ENCODE data around the gene NCKAP5.

NCKAP5 gene

GRCh38 chr2:133158442-133158841 lies 409.8 kb downstream of the NCKAP5 start:
- Histone ChIP-seq H3K9me3 (ENCODE audit: control insufficient read depth in 2 of 2, low read length in 2 of 2) (no peaks in the 10 kb centered on the region), H3K27ac (ENCODE audit: low read length) (no peak overlapping the region), H3K4me1 (ENCODE audit: control insufficient read depth, insufficient read depth, low read length) (no peaks in the 10 kb centered on the region), H3K4me3 (ENCODE audit: low read length in 2 of 2) (no peak overlapping the region), H3K36me3 (ENCODE audit: control insufficient read depth in 2 of 2, insufficient read depth in 2 of 2, low read length in 2 of 2) (no peaks in the 10 kb centered on the region), H3K27me3 (ENCODE audit: control insufficient read depth in 1 of 2, insufficient read depth in 2 of 2, low read length in 2 of 2) (no peaks in the 10 kb centered on the region), H3K9ac (ENCODE audit: low read length in 2 of 2) (no peak overlapping the region)

GRCh38 chr2:133158024-133158423 lies 410.2 kb downstream of the NCKAP5 start:
- Histone ChIP-seq H3K36me3 (ENCODE audit: control insufficient read depth in 2 of 2, insufficient read depth in 2 of 2, low read length in 2 of 2) (no peaks in the 10 kb centered on the region), H3K4me3 (ENCODE audit: low read length in 2 of 2) (no peak overlapping the region), H3K27ac (ENCODE audit: low read length) (no peak overlapping the region), H3K4me1 (ENCODE audit: control insufficient read depth, insufficient read depth, low read length) (no peaks in the 10 kb centered on the region), H3K27me3 (ENCODE audit: control insufficient read depth in 1 of 2, insufficient read depth in 2 of 2, low read length in 2 of 2) (no peaks in the 10 kb centered on the region), H3K9me3 (ENCODE audit: control insufficient read depth in 2 of 2, low read length in 2 of 2) (no peaks in the 10 kb centered on the region), H3K9ac (ENCODE audit: low read length in 2 of 2) (no peak overlapping the region)

DNA sequence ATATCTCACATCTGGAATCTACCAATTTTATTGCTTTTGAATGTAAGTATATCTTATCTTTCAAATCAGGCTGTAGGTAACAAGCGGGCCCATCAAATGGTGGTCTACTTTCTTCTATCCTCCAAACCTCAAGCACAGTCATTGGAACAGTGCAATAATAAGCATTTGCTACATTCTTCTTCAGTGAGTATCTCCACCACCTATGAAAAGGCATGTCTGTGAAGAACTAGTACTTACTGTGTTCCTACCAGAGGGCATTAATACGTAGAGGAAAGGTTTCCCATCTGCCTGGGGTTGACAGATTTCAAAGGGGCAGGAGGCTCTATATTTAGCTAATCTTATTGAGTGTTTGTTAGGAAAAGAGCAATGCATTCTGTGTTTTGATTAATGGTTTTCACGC lies 411.1 kb downstream of the NCKAP5 start:
- Histone ChIP-seq H3K36me3 (ENCODE audit: control insufficient read depth in 2 of 2, insufficient read depth in 2 of 2, low read length in 2 of 2) (no peaks in the 10 kb centered on the region), H3K27me3 (ENCODE audit: control insufficient read depth in 1 of 2, insufficient read depth in 2 of 2, low read length in 2 of 2) (no peaks in the 10 kb centered on the region), H3K4me3 (ENCODE audit: low read length in 2 of 2) (no peak overlapping the region), H3K27ac (ENCODE audit: low read length) (no peak overlapping the region), H3K4me1 (ENCODE audit: control insufficient read depth, insufficient read depth, low read length) (no peaks in the 10 kb centered on the region), H3K9me3 (ENCODE audit: control insufficient read depth in 2 of 2, low read length in 2 of 2) (no peaks in the 10 kb centered on the region), H3K9ac (ENCODE audit: low read length in 2 of 2) (no peak overlapping the region)

DNA sequence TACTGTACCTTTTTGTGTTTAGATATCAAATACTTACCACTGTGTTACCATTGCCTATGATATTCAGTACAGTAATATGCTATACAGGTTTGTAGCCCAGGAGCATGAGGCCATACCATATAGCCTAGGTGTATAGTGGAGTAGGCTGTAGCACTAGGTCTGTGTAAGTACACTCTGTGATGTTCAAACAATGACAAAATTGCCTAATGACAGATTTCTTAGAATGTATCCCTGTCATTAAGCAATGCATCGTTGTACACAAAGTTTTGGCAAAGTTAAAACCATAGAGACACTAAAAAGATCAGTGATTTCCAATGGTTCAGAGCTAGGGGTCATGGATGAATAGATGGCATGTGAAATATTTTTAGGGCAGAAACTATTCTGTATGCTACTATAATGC lies 415.5 kb downstream of the NCKAP5 start:
- H3K9ac ChIP-seq (ENCODE audit: low read length in 2 of 2) = no peak overlapping the region
- H3K4me3 ChIP-seq (ENCODE audit: low read length in 2 of 2) = no peak overlapping the region
- no peaks in the 10 kb centered on the region for H3K36me3 ChIP-seq (ENCODE audit: control insufficient read depth in 2 of 2, insufficient read depth in 2 of 2, low read length in 2 of 2)
- H3K27ac ChIP-seq (ENCODE audit: low read length) = no peak overlapping the region
- peaks cover 0 to 3% of the 10 kb centered on the region in 2 donors for H3K9me3 ChIP-seq (ENCODE audit: control insufficient read depth in 2 of 2, low read length in 2 of 2)
- no peaks in the 10 kb centered on the region for H3K27me3 ChIP-seq (ENCODE audit: control insufficient read depth in 1 of 2, insufficient read depth in 2 of 2, low read length in 2 of 2)
- H3K4me1 ChIP-seq (ENCODE audit: control insufficient read depth, insufficient read depth, low read length) = no peaks in the 10 kb centered on the region

DNA sequence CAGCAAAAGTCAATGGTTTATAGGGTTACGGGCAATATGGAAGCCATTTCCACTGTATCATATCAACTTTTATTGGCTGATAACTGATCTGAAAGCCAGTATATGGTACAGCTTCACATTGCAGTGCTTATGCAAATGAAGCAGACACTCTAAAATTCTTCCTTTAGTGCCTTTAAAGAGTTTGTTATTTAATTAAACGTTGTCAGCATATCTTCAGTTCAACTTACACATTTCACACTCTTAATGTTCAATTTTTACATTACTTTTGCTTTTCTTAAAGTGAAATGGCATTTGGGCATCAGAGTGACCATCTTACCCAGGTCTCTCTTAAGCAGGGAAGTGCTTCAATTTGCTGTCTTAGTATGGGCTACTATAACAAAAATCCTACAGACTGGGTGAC lies 420.1 kb downstream of the NCKAP5 start:
- no peak overlapping the region for H3K4me3 ChIP-seq (ENCODE audit: low read length in 2 of 2)
- no peaks in the 10 kb centered on the region for H3K4me1 ChIP-seq (ENCODE audit: control insufficient read depth, insufficient read depth, low read length)
- H3K9ac ChIP-seq (ENCODE audit: low read length in 2 of 2) = no peak overlapping the region
- H3K36me3 ChIP-seq (ENCODE audit: control insufficient read depth in 2 of 2, insufficient read depth in 2 of 2, low read length in 2 of 2) = no peaks in the 10 kb centered on the region
- H3K9me3 ChIP-seq (ENCODE audit: control insufficient read depth in 2 of 2, low read length in 2 of 2) = peaks cover 0 to 3% of the 10 kb centered on the region in 2 donors
- H3K27me3 ChIP-seq (ENCODE audit: control insufficient read depth in 1 of 2, insufficient read depth in 2 of 2, low read length in 2 of 2) = no peaks in the 10 kb centered on the region
- H3K27ac ChIP-seq (ENCODE audit: low read length) = no peak overlapping the region

GRCh38 chr2:133146893-133147292 lies 421.4 kb downstream of the NCKAP5 start:
- Histone ChIP-seq H3K36me3 (ENCODE audit: control insufficient read depth in 2 of 2, insufficient read depth in 2 of 2, low read length in 2 of 2) (no peaks in the 10 kb centered on the region), H3K4me3 (ENCODE audit: low read length in 2 of 2) (no peak overlapping the region), H3K4me1 (ENCODE audit: control insufficient read depth, insufficient read depth, low read length) (no peaks in the 10 kb centered on the region), H3K9me3 (ENCODE audit: control insufficient read depth in 2 of 2, low read length in 2 of 2) (peaks cover 0 to 3% of the 10 kb centered on the region in 2 donors), H3K27me3 (ENCODE audit: control insufficient read depth in 1 of 2, insufficient read depth in 2 of 2, low read length in 2 of 2) (no peaks in the 10 kb centered on the region), H3K9ac (ENCODE audit: low read length in 2 of 2) (no peak overlapping the region), H3K27ac (ENCODE audit: low read length) (no peak overlapping the region)

DNA sequence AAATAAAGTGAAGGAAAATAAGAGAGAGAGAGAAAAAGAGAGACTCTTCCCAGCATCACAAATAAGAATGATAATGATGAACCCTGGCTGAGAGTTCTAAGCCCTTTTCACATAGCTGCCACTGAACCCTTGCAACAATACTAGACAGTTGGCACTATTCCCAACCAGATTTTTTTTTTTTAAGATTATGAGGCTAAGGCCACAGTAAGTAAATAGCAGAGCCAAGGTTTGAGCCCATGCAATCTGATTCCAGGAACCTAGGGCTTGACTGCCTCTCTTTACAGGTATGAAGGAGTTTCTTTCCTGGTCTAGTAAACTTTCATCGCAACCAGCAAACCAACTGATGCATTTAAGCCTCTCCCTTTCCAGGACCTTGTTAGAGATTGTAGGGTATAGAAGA lies 424.6 kb downstream of the NCKAP5 start:
- no peaks in the 10 kb centered on the region for H3K27me3 ChIP-seq (ENCODE audit: control insufficient read depth in 1 of 2, insufficient read depth in 2 of 2, low read length in 2 of 2)
- no peak overlapping the region for H3K4me3 ChIP-seq (ENCODE audit: low read length in 2 of 2)
- no peaks in the 10 kb centered on the region for H3K4me1 ChIP-seq (ENCODE audit: control insufficient read depth, insufficient read depth, low read length)
- H3K9ac ChIP-seq (ENCODE audit: low read length in 2 of 2) = no peak overlapping the region
- no peaks in the 10 kb centered on the region for H3K36me3 ChIP-seq (ENCODE audit: control insufficient read depth in 2 of 2, insufficient read depth in 2 of 2, low read length in 2 of 2)
- H3K9me3 ChIP-seq (ENCODE audit: control insufficient read depth in 2 of 2, low read length in 2 of 2) = no peaks in the 10 kb centered on the region
- H3K27ac ChIP-seq (ENCODE audit: low read length) = no peak overlapping the region

DNA sequence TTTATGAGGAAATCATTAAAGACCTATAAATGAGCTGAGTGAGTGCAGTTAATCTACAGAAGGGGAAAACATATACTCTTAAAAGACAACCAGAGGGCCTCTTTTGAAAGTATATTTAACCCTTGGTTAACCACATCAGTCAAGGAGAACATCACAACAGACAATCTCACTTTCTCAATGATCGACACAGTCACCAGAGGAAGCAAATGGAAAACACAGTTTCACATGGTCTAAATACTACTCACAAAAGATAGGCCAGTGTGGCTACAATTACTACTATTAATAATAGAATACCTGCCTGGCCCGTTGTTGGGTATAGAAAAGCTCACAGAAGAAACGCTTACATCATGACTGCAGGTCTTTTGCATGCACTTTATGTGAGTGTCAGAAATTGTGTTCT lies 426.2 kb downstream of the NCKAP5 start:
- no peaks in the 10 kb centered on the region for H3K4me1 ChIP-seq (ENCODE audit: control insufficient read depth, insufficient read depth, low read length)
- H3K4me3 ChIP-seq (ENCODE audit: low read length in 2 of 2) = no peak overlapping the region
- no peaks in the 10 kb centered on the region for H3K36me3 ChIP-seq (ENCODE audit: control insufficient read depth in 2 of 2, insufficient read depth in 2 of 2, low read length in 2 of 2)
- H3K9ac ChIP-seq (ENCODE audit: low read length in 2 of 2) = no peak overlapping the region
- no peaks in the 10 kb centered on the region for H3K9me3 ChIP-seq (ENCODE audit: control insufficient read depth in 2 of 2, low read length in 2 of 2)
- no peaks in the 10 kb centered on the region for H3K27me3 ChIP-seq (ENCODE audit: control insufficient read depth in 1 of 2, insufficient read depth in 2 of 2, low read length in 2 of 2)
- H3K27ac ChIP-seq (ENCODE audit: low read length) = no peak overlapping the region

DNA sequence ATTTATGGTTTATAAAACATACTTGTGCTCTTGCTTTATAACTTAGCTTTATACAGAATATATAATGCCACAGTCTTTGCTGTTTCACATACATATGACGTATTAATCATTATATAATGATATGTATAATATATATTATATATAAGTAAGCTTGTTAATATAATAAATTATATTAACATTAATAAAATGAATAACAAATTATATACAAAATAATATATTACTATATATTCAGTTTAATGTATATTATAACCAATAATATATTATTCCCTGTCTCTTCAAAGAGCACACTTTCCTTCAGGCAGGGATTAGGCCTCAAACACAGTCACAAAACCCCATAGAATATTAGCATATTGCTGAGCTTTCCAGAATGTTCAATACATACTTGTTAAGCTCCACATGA lies 427.6 kb downstream of the NCKAP5 start:
- no peak overlapping the region for H3K27ac ChIP-seq (ENCODE audit: low read length)
- H3K9ac ChIP-seq (ENCODE audit: low read length in 2 of 2) = no peak overlapping the region
- no peaks in the 10 kb centered on the region for H3K36me3 ChIP-seq (ENCODE audit: control insufficient read depth in 2 of 2, insufficient read depth in 2 of 2, low read length in 2 of 2)
- no peaks in the 10 kb centered on the region for H3K4me1 ChIP-seq (ENCODE audit: control insufficient read depth, insufficient read depth, low read length)
- no peaks in the 10 kb centered on the region for H3K9me3 ChIP-seq (ENCODE audit: control insufficient read depth in 2 of 2, low read length in 2 of 2)
- H3K4me3 ChIP-seq (ENCODE audit: low read length in 2 of 2) = peak overlapping the region in 1 of 2 donors; percentile 16
- no peaks in the 10 kb centered on the region for H3K27me3 ChIP-seq (ENCODE audit: control insufficient read depth in 1 of 2, insufficient read depth in 2 of 2, low read length in 2 of 2)

GRCh38 chr2:133139847-133140533 lies 428.3 kb downstream of the NCKAP5 start:
- Histone ChIP-seq H3K36me3 (ENCODE audit: control insufficient read depth in 2 of 2, insufficient read depth in 2 of 2, low read length in 2 of 2) (no peaks in the 10 kb centered on the region), H3K27me3 (ENCODE audit: control insufficient read depth in 1 of 2, insufficient read depth in 2 of 2, low read length in 2 of 2) (no peaks in the 10 kb centered on the region), H3K9ac (ENCODE audit: low read length in 2 of 2) (no peak overlapping the region), H3K27ac (ENCODE audit: low read length) (no peak overlapping the region), H3K4me1 (ENCODE audit: control insufficient read depth, insufficient read depth, low read length) (no peaks in the 10 kb centered on the region), H3K4me3 (ENCODE audit: low read length in 2 of 2) (peak overlapping the region; percentile 16 to 23), H3K9me3 (ENCODE audit: control insufficient read depth in 2 of 2, low read length in 2 of 2) (no peaks in the 10 kb centered on the region)

DNA sequence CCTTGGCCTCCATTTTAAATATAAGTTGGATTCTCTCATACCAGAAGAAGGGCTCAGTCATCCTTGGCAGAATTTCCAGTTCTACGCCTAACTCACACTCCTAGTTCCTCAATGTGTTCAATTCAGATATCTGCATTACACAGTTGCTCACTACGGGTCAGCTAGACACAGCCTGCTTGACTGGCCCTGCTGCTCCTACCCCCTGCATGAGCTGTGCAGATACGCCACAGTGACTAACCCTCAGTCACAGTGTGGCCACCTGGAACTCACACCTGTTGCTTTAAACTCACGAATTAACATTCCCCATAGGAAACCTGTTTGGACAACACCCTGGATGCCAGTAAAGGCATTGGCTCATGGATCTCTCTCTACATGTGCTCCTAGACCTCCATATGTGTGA lies 429.6 kb downstream of the NCKAP5 start:
- Histone ChIP-seq H3K27ac (ENCODE audit: low read length) (no peak overlapping the region), H3K36me3 (ENCODE audit: control insufficient read depth in 2 of 2, insufficient read depth in 2 of 2, low read length in 2 of 2) (no peaks in the 10 kb centered on the region), H3K4me3 (ENCODE audit: low read length in 2 of 2) (no peak overlapping the region), H3K27me3 (ENCODE audit: control insufficient read depth in 1 of 2, insufficient read depth in 2 of 2, low read length in 2 of 2) (no peaks in the 10 kb centered on the region), H3K4me1 (ENCODE audit: control insufficient read depth, insufficient read depth, low read length) (no peaks in the 10 kb centered on the region), H3K9me3 (ENCODE audit: control insufficient read depth in 2 of 2, low read length in 2 of 2) (no peaks in the 10 kb centered on the region), H3K9ac (ENCODE audit: low read length in 2 of 2) (no peak overlapping the region)

All from stomach smooth muscle (tissue), 2 donors.